ENCODE data around the gene CADM1.

- TF ChIP-seq, protein P1, sequence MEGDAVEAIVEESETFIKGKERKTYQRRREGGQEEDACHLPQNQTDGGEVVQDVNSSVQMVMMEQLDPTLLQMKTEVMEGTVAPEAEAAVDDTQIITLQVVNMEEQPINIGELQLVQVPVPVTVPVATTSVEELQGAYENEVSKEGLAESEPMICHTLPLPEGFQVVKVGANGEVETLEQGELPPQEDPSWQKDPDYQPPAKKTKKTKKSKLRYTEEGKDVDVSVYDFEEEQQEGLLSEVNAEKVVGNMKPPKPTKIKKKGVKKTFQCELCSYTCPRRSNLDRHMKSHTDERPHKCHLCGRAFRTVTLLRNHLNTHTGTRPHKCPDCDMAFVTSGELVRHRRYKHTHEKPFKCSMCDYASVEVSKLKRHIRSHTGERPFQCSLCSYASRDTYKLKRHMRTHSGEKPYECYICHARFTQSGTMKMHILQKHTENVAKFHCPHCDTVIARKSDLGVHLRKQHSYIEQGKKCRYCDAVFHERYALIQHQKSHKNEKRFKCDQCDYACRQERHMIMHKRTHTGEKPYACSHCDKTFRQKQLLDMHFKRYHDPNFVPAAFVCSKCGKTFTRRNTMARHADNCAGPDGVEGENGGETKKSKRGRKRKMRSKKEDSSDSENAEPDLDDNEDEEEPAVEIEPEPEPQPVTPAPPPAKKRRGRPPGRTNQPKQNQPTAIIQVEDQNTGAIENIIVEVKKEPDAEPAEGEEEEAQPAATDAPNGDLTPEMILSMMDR (IDR thresholded peaks at IDR 0.05), result no peak
- TF ChIP-seq POLR2A (IDR thresholded peaks at IDR 0.05), result no peak
- no peak for TF ChIP-seq POLR2AphosphoS5 (IDR thresholded peaks at IDR 0.05)
Observed at GRCh38 chr11:115237578-115237977, 266.6 kb downstream of the CADM1 start.

Measured in prostate gland (tissue), 2 donors.